ENCODE measurements around the gene ENOX2.

- no peak for TF ChIP-seq POLR2A (IDR thresholded peaks at IDR 0.05)
- TF ChIP-seq CTCF (IDR thresholded peaks at IDR 0.05): no peak
Observed at GRCh38 chrX:130952266-130953043, 49.4 kb upstream of the ENOX2 start.

Data from stomach (tissue), 4 donors.